ENCODE measurements around the gene TMEM175.

DNA sequence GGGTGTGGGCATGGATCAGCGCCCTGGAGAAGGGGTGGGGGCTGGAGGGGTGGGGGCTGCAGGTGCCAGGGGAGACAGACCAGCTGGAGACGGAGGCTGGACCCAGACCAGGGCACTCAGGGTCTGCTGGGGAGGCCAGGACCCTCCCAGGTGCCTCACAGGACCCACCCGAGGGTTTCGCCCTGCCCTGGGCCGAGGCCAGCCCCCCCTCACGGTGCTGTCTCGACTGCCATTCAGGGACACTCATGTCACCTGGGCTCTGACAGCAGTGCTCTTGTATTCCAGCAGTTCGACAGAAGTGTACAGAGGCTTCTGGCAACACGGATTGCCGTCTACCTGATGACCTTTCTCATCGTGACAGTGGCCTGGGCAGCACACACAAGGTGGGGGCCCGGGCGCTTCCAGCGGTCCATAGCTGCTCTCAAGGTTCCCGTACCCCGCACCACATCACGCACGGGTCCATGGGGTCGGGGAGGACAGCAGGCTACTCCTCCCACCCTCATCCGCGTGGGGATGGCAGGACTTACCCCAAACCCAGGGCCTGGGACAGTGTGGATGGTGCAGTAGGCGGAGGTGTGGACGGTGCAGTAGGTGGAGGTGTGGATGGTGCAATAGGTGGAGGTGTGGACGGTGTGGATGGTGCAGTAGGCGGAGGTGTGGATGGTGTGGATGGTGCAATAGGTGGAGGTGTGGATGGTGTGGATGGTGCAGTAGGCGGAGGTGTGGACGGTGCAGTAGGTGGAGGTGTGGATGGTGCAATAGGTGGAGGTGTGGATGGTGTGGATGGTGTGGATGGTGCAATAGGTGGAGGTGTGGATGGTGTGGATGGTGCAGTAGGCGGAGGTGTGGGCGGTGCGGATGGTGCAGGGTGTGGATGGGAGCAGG, 18.1 kb downstream of the TMEM175 start:
- TF ChIP-seq POLR2A (IDR thresholded peaks at IDR 0.05): no peak
- TF ChIP-seq EP300 (IDR thresholded peaks at IDR 0.05): no peak
